SIG-M5 (cell line): ENCODE measurements around the gene RGS6.

Experiments
- DNase-seq: peaks from one replicate; lab custom pipeline; 2025; lab: John Stamatoyannopoulos, UW

Gene RGS6

GRCh38 chr14:72501439-72501838 is 569.2 kb downstream of the RGS6 start:
- no peak for DNase-seq

DNA sequence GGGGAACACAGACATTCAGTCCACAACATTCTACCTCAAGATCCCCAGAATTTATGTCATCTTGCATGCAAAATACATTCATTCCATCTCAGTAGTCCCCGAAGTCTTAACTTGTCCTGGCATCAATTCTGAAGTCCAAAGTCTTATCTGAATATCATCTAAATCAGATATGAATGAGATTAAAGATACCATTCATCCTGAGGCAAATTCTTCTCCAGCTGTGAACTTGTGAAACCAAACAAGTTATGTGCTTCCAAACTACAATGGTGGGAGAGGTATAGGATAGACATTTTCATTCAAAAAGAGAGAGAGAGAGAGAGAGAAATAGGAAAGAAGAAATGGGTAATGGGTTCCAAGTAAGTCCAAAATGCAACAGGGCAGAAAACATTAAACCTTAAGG is 571.0 kb downstream of the RGS6 start:
- DNase-seq, result no peak

DNA sequence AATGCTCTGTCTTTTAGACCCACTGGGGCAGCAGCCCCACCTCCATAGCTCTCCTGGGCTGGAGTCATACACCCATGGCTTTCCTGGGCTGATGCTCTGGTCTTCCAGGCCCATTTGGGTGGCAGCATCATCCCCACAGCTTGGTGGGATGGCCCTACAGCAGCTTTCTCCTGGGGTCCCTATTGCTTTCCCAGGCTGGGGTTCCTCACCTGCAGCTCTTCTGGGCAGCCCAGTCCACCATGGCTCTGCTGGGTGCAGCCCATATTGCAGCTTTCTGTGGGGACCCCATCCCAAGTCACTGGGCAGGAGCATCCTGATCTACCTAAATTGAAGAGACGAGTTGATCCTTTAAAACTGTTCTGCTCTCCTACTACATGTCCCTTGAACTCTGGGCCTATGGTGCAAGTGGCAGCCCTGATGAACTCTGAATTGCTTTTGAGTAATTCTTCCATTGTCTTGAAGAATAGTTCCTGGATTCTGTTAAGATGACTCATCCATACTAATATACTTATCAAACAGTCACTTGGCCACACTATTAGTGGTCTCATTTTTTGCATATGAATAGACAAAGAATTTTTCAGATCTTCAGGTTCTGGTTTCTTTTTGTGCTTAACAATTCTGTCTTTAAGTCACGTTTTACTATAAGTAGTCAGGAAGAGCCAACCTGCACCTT is 571.6 kb downstream of the RGS6 start:
- no peak for DNase-seq

DNA sequence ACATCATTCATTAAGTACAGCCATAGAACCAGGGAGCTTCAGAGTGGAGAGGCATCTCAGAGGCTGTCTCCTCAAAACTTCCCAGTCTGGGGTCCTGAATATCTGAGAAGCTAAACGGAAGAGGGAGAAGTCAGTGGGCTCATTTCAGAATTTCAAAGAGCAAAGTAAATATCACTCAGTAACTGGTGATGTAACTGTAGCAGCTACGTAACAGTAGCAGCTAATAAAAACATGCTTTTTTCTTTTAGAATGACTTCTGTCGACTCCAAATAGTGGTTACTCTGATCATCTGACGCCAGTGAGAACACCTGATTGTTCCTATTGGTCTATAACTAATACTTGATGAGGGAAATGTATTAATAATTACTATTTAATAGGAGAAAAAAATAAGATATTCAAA is 578.3 kb downstream of the RGS6 start:
- DNase-seq, result no peak

GRCh38 chr14:72512281-72512680 is 580.1 kb downstream of the RGS6 start:
- no peak for DNase-seq

DNA sequence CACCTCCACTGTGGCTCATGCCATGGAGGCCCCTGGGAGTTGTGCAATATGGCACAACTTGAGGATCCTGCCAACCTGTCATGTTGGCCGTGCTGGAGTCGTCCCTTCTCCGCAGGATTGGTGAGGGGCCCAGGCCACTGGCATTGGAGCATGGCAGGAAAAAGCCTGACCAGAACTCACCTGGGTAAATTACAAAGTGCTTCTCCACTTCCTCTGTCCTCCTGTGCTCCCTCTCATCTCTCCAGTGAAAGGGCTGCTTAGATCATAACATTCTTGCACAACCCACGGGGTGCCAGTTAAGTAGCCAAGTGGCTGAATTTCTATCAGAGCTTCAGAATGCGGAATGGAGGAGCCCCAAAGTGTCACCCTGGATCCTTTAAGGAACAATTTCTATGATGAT is 580.7 kb downstream of the RGS6 start:
- DNase-seq, result no peak

DNA sequence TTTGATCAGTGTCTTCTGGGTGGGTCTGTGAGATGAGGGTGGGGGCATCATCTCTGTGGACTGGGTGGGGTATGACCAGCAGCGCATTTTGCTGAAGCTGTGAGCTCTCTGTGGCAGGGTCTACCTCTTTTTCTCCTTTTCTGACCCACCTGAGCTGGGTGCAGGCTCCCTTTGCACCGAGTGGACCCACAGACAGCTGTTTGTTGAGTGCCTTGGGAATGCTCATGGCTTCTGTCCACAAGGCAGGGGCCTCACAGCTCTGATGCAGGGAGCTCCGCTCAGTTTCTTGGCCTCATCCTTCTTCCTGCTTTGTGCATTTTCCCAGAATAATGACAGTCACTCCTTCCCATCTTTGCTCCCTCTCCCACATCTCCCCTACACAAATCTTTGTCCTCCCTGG is 581.1 kb downstream of the RGS6 start:
- no peak for DNase-seq

- DNase-seq, result no peak
Observed at GRCh38 chr14:72513965-72514659, 581.9 kb downstream of the RGS6 start.

- no peak for DNase-seq
Observed at GRCh38 chr14:72514660-72515025, 582.4 kb downstream of the RGS6 start.

GRCh38 chr14:72515779-72516770 is 583.8 kb downstream of the RGS6 start:
- DNase-seq, result no peak

DNA sequence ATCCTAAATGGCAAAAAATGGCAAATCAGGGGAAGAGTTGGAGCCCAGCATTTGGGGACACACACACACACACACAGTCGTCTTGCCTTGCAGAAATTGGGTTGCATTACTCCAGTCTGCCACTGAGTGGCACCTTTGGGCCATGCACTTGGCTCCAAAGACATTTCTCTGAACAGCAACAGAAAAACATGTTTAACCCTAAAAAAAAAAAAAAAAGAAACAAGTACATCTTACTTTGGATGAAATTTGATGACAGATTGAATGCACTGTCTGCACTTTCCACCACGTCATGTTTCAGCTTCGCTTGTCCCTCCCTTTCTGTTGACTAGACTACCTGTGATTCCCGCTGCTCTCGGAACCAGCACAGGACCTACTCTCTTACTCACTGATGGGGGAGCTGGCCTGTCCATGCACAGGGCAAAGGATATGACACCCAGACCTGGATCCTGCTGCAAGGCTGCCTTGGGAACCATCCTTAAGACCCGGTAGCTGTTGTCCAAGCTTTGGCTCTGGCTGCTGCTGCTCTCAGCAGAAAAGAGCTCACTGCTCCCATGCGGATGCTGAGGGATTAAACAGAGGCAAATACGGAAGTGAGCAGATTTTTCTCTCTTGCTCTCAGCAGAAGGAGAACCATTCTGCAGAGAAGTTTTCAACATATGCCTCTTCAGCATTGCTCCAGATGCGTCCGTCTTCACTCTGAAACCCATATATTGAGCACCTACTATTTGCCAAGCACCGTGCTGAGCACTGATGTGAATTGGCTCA is 584.9 kb downstream of the RGS6 start:
- DNase-seq, result no peak

DNA sequence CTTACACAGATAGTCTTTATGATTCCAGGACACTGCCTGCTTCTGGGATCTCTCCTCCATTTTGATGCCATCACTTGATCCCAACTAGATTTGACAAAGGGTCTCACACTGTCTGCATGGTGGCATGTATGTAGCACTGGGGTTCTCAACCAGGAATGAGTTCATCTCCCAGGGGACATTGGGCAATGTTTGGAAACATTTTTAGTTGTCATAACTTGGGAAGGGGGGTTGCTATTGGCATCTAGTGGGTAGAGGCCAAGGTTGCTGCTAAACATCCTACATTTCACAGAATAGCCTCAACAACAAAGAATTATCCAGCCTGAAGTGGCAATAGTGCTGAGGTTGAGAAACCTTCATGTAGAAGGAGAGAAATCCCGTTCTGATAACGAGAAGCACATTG is 585.5 kb downstream of the RGS6 start:
- no peak for DNase-seq

DNA sequence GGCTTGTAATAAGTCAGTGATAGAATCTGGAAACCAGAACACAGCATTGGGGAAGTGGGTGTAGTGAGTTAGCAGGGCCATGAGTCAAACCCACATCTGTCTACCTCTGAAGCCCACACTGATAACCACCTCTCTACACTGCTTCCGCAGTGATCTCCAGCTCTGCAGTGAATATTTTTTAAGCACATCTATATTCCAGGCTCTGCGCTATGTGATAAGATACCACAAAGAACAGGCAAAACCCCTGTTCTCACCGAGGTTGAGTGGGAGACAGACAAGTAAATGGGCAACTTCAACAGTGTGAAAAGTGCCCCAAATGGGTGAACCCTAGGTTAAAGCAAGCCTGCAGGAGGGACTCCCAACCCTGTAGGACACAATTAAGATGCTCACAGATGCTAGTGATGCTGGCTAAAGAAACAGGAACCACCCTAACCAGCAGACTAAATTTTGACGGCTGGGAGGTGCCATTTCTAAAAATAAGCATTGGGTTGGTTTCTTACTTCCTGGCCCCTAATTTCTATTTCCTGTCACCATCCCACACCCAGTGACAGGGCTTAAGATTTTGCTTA is 586.7 kb downstream of the RGS6 start:
- DNase-seq, result peak; percentile 9

GRCh38 chr14:72519543-72519942 is 587.3 kb downstream of the RGS6 start:
- DNase-seq, result no peak

DNA sequence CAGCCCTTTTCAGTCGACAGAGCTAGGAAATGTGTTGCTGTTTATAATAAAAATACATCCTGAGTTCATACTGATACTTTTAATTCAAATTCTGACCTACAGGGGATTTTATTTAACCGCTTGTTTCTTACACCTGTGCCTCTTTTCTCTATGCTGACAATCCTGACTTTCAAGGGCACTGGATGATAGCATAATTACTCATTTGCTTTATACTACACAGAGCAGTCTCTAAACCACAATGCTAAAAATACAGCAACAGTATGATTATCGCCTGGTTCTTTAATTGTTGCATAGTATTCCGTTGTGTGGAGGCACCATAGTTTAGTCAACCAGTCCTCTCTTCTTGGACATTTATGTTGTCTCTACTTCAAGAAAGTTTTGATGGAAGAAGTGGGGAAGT is 588.8 kb downstream of the RGS6 start:
- DNase-seq, result no peak

DNA sequence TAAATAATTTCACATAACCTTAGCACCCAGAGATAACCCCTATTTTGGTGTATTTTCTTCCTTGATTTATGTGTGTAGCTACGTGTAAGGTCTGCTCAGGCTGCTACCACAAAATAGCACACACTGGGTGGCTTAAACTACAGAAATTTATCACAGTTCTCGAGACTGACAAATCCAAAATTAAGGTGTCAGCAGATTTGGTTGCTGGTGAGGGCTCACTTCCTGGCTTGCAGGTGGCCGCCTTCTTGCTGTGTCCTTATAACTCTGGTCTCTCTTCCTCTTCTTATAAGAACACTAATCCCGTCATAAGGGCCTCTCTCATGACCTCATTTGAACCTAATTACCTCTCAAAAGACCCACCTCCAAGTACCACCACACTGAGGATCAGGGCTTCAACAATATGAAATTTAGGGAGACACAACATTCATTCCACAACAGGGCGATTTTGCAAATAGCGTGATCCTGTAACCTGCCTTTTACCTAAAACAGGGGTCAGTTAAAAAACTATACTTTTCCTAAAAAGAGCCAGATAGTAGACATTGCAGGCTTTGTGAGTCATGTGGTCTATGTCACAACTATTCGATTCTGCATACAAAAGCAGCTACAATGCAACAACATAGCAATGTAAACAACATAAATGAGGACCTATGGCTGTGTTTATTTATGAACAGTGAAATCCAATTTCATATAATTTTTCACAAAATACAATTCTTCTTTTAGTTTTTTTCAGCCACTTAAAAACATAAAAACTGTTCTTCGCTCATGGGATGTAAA is 589.9 kb downstream of the RGS6 start:
- DNase-seq, result no peak

- no peak for DNase-seq
Observed at GRCh38 chr14:72522847-72523246, 590.6 kb downstream of the RGS6 start.

GRCh38 chr14:72523424-72524294 is 591.4 kb downstream of the RGS6 start:
- DNase-seq, result no peak

- no peak for DNase-seq
Observed at GRCh38 chr14:72524295-72524629, 592.0 kb downstream of the RGS6 start.
